B cell (primary cell): Measurements from ENCODE around the gene IL1RL1.

Experiments used
- EZH2 ChIP-seq: IDR thresholded peaks from 2 replicates; pipeline ENCODE4 v1.6.1; 2012; ENCODE audit warnings: borderline replicate concordance, low read depth, mild to moderate bottlenecking, moderate library complexity, low read length; ENCODE audit not compliant: insufficient read depth, poor library complexity, severe bottlenecking
- TF ChIP-seq, protein P1 (sequence below): fragments of 200-600 bp; IDR thresholded peaks from one replicate; pipeline ENCODE4 v1.8.0; 2022; ENCODE audit warnings: antibody characterized with exemption, mild to moderate bottlenecking

DNA sequence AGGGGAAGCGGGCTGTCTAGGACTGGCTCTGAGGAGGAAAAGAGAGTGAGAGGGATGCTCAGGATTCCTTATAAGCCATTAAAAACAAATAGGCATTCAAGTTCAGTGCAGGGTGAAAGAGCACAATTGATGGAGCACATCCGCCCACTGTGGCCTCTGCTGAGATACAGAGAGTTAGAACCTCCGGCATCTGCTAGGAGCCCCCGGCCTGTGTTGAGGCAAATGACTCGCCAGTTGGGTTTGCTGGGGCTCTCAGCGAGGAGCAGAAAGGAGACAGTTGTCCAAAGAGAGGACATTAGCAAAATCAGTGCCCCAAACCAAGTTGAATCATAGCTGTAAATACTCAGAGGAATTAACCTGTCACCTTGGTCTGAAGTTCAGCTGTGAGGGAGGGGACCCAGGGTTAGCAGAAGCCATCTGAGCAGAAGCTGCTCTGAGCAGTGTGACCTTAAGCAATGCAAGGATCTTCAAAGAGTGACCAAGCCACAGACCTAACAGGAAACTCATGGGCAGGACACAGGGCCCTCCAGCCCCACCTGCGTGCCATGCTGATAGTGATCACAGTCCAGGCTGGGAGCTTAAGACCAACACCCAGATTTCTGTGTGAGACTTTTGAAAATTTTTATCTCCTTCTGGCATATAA is 88.3 kb downstream of the IL1RL1 start:
- TF ChIP-seq, protein P1, sequence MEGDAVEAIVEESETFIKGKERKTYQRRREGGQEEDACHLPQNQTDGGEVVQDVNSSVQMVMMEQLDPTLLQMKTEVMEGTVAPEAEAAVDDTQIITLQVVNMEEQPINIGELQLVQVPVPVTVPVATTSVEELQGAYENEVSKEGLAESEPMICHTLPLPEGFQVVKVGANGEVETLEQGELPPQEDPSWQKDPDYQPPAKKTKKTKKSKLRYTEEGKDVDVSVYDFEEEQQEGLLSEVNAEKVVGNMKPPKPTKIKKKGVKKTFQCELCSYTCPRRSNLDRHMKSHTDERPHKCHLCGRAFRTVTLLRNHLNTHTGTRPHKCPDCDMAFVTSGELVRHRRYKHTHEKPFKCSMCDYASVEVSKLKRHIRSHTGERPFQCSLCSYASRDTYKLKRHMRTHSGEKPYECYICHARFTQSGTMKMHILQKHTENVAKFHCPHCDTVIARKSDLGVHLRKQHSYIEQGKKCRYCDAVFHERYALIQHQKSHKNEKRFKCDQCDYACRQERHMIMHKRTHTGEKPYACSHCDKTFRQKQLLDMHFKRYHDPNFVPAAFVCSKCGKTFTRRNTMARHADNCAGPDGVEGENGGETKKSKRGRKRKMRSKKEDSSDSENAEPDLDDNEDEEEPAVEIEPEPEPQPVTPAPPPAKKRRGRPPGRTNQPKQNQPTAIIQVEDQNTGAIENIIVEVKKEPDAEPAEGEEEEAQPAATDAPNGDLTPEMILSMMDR, result no peak
- no peak for TF ChIP-seq EZH2
